ENCODE data around the gene UBE2C. TPM values are rescaled to one million over a fixed set of nuclear protein-coding genes. Genes with fewer than 3 reads are reported as not detected.
"Not testable (repeated sequence)": the region's sequence is repeated elsewhere in the genome, so short reads cannot be mapped to it uniquely, and the experiment has no call there.

UBE2C gene
- 606 and 673 TPM in 2 replicates for total RNA-seq (2014; rRNA removed; shearing (Covaris generic))

DNA sequence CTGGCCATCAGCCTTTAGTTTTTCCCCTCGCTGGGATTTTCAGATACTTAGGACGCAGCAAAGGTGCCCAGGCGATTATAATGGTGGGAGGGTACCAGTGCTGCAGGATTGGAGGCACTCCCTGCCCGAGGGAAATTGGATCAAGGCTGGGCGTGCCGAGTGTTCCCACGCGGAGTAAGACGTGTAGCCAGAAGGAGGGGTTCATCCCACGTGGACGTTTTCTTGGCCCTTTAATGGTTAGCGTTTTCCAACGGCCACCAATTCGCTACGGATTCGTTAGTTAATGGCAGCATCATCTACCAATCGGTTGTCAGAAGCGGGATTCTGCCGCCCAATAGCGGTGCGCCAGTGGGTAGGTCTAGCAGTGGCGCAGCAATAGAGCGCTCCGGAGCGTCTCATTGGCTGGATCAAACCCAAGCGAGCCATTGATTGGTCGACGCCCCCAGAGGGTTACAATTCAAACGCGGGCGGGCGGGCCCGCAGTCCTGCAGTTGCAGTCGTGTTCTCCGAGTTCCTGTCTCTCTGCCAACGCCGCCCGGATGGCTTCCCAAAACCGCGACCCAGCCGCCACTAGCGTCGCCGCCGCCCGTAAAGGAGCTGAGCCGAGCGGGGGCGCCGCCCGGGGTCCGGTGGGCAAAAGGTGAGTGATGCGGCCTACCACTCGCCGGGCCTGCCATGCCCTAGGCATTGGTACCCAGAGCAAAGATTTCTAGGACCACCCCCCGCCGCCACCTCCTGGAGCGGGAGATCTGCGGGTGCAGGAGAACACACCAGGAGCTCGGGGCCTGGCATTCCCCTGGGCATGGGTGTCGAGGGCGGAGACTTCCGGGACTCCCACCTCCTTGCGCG is at the start of gene UBE2C:
Gene UBE2C, plus strand, starts transcription at position 488 of the 849 bp plus-strand sequence. Its CDS starts 52 bp downstream, at position 540.
- DNase-seq (ENCODE audit: low read depth): peak; percentile 100

DNA sequence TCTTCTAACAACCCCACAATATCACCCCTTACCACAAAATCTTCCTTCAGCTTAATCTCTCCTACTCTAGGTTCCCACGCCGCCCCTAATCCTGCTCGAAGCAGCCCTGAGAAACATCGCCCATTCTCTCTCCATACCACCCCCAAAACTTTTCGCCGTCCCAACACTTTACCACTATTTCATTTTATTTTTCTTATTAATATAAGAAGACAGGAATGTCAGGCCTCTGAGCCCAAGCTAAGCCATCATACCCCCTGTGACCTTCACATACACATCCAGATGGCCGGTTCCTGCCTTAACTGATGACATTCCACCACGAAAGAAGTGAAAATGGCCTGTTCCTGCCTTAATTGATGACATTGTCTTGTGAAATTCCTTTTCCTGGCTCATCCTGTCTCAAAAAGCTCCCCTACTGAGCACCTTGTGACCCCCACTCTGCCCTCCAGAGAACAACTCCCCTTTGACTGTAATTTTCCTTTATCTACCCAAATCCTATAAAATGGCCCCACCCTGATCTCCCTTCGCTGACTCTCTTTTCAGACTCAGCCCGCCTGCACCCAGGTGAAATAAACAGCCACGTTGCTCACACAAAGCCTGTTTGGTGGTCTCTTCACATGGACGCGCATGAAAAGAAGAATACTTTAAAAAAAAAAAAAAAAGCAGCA is 47.7 kb upstream of the UBE2C start:
- not testable (repeated sequence) for DNase-seq (ENCODE audit: low read depth)

DNA sequence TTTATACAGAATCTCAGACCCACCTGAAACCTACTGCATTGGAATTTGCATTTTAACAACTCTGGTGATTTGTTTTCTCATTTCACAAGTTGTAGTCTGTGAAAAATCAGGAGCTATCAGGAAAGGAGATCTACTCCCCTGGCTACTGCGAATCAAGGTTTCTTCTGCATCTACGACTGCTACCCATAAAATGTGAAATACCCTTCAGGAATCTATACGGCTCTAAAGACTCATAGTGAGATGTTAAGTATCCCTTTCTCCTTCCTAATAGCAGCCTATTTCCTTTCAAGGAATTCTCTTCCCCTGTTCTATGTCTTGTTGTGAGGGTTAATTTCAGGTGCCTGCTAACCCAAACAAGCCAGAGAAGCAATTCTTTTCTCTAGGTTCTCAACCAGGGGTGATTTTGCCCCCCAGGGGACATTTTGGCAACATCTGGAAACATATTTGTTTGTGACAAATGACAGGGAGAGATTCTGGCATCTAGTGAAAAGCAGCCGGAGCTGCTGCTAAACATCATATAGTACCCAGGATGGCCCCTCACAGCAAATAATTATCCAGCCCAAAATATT is 47.1 kb upstream of the UBE2C start:
- no peak for DNase-seq (ENCODE audit: low read depth)

DNA sequence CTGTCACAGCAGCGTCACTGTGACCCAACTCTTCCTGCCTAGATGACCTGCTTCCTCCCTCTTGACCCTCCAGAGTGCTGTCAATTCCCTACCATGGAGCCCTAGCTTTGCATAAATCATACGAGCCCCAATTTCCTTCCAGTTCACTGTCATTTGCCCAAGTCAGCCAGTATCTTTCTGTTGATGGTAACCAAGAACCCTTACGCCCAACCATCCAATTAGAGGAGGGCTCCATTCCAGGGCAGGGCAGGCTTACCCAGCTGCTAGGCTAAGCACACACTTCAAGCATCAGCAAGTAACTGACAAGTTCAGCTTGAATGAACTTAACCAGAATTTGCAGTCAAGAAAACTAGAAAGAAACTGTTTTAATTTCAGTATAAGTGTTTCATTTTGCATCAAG is 46.5 kb upstream of the UBE2C start:
- no peak for DNase-seq (ENCODE audit: low read depth)

DNA sequence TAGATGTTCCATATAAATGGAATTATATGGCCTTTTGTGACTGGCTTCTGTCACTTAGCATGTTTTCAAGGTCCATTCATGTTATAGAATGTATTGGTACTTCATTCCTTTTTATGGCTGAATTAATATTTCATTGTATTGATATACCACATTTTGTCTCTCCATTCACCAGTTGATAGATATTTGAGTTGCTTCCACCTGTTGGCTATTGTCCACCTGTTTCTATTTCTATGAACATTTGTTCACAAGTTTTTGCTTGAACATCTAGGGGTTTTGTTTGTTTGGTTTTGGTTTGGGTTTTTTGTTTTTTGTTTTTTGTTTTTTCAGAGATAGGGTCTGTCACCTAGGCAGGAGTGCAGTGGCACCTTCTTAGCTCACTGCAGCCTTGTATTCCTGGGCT is 44.0 kb upstream of the UBE2C start:
- DNase-seq (ENCODE audit: low read depth): no peak

DNA sequence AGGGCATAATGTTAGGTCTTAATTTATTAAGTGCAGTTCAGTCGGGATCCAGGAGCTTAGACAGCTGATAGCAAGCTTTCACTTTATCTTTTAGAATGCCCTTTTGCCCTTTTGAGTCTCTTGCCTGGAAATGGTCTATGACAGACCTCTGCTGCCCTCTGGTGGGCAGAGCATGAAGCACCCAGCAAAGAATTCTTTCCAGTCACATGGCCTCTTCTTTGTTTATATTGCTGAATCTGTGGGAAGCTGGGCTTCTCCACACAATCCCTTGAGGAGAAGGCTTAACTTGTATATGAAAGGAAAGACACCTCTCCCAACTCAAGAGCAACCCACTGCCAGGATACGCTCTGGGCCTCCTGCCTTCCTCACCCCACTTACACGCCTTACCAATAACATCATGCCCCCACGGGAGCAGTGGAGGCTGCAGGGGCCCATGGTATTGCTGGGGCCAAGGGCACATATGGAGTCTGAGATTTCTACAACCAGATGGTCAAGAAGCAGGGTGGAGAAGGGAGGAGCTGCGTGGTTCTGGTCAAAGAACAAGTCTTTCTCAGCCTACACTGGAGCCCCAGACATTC is 41.2 kb upstream of the UBE2C start:
- DNase-seq (ENCODE audit: low read depth): peak; percentile 83

DNA sequence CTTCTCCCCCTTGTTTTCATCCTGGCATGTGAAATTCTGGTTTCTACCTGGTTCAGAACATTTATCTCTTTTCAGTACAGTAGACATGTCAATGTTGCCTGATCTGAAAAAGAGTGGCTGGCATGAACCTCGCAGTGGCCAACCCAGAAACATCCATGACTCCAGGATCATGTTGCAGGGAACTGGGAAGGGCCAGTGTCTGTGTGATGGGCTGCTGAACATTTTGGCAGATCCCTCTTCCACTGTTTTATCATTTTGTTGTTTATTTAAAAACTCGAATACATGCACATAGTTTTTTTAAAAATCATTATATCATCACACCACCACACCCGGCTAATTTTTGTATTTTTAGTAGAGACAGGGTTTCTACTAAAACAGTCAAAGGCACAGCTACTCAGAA is 39.8 kb upstream of the UBE2C start:
- no peak for DNase-seq (ENCODE audit: low read depth)

DNA sequence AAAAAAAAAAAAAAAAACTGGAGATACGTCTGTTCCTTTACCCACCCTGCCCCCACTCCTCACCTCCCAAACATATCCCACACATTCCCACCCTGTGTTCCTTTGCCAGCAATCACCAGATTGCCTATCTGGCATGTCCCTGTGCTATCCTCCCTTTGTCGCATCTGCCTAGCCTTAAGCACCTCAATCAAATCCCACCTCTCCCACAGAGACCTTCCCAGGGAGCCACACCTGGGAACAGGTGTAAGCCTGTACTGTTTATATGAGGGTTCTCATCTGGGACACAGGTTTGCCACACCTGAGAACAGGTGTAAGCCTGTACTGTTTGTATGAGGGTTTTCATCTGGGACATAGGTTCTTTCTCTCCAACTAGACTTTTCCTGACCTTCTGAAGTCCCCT is 37.5 kb upstream of the UBE2C start:
- DNase-seq (ENCODE audit: low read depth): no peak

DNA sequence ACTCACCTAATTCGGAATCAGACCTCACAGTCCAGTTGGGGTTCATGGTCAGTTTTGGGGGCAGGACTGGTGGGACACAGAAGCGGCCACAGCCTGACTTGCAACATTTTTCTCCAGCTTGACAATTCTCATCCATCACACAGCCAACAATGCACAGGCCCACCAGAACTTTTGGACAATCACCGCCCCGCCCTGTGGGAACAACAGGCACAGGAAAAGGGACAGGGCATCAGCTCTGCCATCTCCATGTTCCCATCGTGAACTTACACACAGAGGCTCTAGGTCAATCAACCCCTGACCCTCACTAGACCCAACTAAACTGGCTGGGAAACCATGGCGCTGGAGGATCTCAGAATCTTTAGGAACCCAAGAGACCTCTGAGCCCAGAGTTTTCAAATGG is 37.0 kb upstream of the UBE2C start:
- DNase-seq (ENCODE audit: low read depth): no peak

DNA sequence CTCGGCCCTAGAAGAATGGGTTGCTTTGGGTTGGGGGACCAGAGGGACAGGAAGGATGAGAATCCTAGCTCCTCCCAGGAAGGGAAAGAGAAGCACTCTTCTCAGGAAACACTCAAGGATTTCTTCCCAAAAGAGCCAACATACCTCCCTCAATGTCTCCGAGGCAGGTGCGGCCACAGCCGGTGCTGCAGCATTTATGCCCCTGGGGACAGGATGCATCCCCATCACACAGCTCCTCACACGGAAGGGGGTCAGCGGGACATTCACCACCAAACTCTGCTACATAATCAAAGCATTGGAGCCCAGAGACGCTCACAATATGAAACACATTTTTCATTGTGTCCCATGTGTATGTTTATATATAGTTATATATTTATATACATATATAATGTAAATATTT is 35.5 kb upstream of the UBE2C start:
- no peak for DNase-seq (ENCODE audit: low read depth)

DNA sequence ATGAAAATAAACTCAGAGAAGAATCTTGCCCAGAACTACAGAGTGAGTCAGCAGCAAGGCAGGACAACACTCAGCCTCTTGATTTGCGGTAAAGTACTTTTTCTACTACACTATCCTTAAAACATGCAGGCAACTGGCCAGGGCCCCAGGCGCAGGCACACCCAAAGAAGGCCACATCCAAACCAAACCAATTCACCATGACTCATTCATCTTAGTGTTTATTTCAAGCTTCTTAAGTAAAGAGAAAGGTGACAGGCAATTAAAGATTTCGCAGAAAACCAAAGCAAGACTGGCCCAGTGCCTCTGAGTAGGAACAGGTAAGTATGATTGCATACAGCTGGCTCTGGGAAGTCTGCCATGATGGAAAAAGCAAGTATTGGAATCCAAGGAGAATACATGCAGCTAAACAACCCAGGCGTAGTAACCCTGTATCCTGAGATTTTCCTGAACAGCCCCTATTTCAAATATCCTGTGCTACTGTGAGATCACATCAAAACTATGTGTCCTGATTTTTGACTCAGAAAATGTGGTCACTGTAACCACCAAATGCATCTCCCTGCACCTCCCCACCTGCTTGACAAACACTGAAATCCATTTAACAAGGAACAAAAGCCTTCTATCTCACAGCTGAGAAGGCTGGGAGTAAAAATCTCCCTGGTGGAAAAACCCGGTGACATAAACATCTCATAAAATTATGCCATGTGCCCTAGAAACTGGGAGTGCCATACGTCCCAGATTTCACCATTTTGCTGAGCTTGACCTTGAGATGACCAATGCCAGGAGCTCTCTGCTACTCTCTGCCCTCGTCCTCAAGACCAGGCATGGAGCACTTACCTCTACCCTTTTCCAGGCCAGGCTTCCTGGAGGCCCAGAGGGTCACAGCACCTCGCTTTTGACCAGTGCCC is 33.2 kb upstream of the UBE2C start:
- peak; percentile 100 for DNase-seq (ENCODE audit: low read depth)

DNA sequence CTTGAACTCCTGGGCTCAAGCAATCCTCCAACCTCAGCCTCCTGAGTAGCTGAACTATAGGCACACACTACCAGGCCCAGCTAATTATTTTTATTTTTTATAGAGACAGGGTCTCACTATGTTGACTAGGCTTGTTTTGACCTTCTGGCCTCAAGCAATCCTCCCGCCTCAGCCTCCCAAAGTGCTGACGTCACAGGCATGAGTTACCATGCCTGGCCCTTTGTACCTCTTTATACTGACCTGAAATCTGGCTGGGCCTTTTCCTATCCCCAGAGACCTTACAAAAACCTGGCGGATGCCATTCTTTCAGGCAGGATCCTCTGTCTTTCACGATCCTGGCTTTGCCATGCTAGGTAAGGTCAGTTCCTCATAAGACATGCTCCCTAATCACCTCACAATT is 32.3 kb upstream of the UBE2C start:
- DNase-seq (ENCODE audit: low read depth): no peak

DNA sequence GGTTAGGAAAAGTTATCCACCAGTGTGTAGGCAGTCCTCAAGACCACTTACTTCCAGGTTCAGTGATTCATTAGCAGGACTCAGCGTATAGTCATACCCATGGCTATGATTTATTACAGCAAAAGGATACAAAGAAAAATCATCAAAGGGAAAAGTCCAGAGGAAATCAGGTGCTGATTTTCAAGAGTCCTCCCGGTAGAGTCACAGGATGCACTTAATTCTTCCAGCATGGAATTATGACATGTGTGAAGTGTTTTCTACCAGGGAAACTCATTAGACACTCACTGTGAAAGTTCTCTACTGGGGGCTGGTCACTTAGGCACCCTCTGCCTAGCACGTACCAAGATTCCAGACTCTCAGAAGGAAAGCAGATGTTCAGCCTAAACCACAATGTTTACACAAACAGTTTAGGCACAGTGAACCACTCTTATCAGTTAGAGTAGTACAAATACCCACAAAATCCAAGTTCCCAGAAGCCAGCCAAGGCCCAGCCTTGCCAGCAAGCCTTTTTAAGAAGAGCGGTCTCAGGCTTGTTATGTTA is 31.0 kb upstream of the UBE2C start:
- DNase-seq (ENCODE audit: low read depth): peak; percentile 99

DNA sequence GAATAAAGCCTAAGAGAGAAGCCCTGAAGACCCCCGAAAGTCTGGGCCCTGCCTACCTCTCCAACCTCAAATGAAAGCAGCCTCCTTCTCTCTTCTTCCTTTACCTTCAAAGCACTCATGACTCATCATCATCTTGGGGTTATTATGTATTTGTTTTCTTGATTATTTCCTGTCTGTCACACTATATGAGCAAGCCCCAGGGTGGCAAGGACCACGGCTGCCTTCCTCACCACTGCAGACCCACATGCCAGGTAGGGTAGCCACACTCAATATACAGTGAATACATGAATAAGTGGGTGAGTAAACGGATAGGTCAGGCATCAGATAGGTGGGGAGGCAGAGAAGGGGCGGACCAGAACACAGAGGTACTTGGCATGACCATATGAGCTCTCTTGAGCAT is 29.6 kb upstream of the UBE2C start:
- peak; percentile 42 for DNase-seq (ENCODE audit: low read depth)

DNA sequence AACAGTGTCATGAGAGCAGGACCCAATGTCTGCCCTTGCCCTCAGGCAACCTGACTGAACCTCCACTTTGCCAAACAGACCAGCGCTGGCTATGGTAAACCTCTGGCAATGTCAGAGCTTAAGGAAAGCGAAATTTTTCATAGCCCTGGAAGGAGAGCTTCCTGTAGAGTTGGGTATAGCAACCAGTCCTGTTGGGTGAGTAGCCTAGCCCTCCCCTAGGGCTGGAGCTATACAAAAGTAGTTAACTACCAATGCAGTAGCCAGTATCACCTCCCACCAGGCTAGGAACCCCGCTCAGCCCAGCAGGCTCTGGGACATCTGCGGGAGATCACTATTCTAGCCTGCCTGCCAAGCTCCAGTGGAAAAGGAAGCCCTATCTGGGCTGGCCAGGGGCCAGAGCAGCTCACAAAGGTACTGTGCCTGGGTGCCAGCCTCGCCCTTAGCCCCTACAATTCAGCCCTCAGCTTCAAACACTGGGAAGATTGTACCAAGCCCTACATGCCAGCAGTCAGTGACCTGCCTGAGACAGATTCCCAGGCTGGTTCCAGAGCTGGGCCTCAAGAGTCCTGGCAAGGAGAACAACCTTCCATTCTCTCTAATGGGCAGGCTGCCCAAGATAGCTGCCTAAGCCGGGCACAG is 28.7 kb upstream of the UBE2C start:
- no peak for DNase-seq (ENCODE audit: low read depth)

DNA sequence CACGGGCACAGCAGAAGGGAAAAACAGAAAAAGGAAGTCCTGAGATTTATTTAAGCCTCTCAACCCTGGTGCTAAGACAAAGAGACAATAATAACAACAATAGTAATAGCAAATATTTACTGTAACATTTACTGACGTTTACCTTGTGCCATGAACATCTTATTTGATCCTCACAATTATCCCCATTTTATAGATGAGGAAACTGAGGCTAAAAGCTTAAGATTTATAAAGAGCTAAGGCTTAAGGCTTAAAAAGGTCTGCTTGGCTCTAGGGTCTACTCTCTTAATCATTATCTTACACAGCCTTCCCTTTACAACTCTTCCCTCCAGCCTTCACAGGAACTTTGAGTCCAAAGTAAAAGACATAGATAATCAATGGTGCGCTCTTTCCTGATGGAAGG is 24.1 kb upstream of the UBE2C start:
- DNase-seq (ENCODE audit: low read depth): no peak

DNA sequence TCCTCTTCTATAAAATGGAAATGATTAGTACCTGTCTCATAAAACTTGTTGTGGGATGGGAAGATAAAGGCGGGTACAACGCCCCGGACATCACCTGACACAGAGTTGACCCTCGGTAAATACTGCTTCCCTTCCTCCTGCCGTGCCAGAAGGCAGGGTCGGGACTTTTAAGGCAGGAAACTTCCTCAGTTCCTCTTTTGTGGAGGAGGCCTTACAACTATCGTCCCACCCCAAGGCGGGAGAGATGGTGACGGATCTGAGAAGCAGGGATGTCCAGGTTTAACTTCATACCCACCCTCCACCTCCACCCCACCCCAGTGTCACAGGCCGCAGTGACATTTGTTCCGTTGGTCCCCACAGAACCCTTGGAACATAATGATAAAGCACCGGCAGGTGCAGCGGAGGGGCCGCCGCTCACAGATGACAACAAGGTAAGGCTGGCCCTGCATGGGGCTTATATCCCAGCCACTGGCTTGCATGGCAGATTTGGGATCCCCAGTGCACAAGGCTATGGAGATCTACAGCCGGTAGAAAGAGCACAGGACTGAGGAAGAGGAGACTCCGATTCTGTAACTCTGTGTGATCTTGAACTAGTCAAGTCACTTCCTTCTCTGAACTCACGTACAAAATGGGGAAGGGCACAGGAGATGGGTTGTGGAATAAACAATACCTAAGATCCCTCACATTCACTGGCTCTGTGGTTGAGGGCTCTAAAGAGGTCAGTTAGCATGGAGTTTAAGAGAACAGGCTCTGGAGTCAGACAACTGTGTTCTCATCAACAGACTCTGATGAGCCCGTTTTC is 19.9 kb upstream of the UBE2C start:
- DNase-seq (ENCODE audit: low read depth): no peak

DNA sequence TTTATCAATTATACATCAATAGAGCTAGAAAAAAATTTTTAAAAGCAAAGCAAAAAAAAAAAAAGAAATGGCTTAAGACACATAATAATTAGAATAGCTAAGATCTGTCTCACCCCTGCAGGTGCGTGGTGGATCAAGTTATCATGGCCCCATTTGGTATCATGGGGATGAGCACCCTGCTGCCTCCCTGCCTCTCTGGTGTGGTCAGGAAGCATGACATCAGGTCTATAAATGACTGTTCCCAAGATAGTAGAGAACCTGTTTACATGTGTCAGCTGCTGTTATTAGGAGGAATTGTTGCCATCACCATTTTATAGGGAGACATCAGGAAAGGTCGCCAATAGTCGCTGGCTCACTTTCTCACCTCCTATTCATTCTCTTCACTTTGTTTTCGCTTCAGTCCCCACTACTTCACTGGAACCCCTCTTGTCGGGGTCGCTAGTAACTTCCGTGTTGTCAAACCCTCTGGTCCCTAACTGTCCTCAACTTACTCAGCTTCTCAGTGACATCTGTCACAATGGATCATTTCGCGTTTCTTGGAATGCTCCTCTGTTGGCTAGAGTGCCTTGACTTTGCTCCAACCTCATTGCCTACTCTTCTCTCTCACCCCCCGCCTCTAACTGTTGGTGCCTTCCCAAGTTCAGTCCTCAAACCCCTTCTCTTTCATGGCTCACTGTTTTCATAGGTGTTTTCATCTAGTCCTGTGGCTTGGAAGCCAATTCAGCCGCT is 15.9 kb upstream of the UBE2C start:
- no peak for DNase-seq (ENCODE audit: low read depth)

DNA sequence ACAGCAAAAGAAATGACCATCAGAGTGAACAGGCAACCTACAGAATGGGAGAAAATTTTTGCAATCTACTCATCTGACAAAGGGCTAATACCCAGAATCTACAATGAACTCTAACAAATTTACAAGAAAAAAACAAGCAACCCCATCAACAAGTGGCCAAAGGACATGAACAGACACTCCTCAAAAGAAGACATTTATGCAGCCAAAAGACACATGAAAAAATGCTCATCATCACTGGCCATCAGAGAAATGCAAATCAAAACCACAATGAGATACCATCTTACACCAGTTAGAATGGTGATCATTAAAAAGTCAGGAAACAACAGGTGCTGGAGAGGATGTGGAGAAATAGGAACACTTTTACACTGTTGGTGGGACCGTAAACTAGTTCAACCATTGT is 14.9 kb upstream of the UBE2C start:
- DNase-seq (ENCODE audit: low read depth): not testable (repeated sequence)
